Measurements from ENCODE around the gene PLEKHG4B.

The PLEKHG4B gene

GRCh38 chr5:139579-140442 is 47.8 kb downstream of the PLEKHG4B start:
- no peak for DNase-seq

GRCh38 chr5:140443-140829 is 48.5 kb downstream of the PLEKHG4B start:
- no peak for DNase-seq

- no peak for DNase-seq
These were observed 49.2 kb downstream of the PLEKHG4B start for GRCh38 chr5:141211-141610.

- DNase-seq: no peak
These were observed 49.8 kb downstream of the PLEKHG4B start for GRCh38 chr5:141761-142160.

- DNase-seq: no peak
These were observed 50.4 kb downstream of the PLEKHG4B start for GRCh38 chr5:142246-142810.

- no peak for DNase-seq
These were observed 51.1 kb downstream of the PLEKHG4B start for GRCh38 chr5:143041-143440.

- DNase-seq: no peak
These were observed 53.0 kb downstream of the PLEKHG4B start for GRCh38 chr5:144941-145340.

- DNase-seq: no peak
These were observed 53.8 kb downstream of the PLEKHG4B start for GRCh38 chr5:145585-146323.

- DNase-seq: no peak
These were observed 55.8 kb downstream of the PLEKHG4B start for GRCh38 chr5:147751-148150.

GRCh38 chr5:149745-150485 is 57.9 kb downstream of the PLEKHG4B start:
- no peak for DNase-seq

- no peak for DNase-seq
These were observed 58.8 kb downstream of the PLEKHG4B start for GRCh38 chr5:150746-151145.

- no peak for DNase-seq
These were observed 60.1 kb downstream of the PLEKHG4B start for GRCh38 chr5:152077-152476.

- no peak for DNase-seq
These were observed 61.3 kb downstream of the PLEKHG4B start for GRCh38 chr5:153256-153655.

- DNase-seq: no peak
These were observed 62.3 kb downstream of the PLEKHG4B start for GRCh38 chr5:154236-154635.

GRCh38 chr5:154826-155225 is 62.9 kb downstream of the PLEKHG4B start:
- DNase-seq: no peak

GRCh38 chr5:155651-156410 is 63.9 kb downstream of the PLEKHG4B start:
- DNase-seq: no peak

GRCh38 chr5:156411-157072 is 64.6 kb downstream of the PLEKHG4B start:
- DNase-seq: no peak

- no peak for DNase-seq
These were observed 65.3 kb downstream of the PLEKHG4B start for GRCh38 chr5:157126-157715.

- DNase-seq: no peak
These were observed 65.8 kb downstream of the PLEKHG4B start for GRCh38 chr5:157801-158200.

GRCh38 chr5:158807-159447 is 67.0 kb downstream of the PLEKHG4B start:
- DNase-seq: no peak

All from activated CD4-positive, alpha-beta T cell treated with anti-CD3 and anti-CD28 coated beads, Interleukin-2, amount 50 U/mL, for 48 hours (primary cell).